Astrocyte (in vitro differentiated cells and primary cell): ENCODE data around the gene SIGLEC15. TPM values are rescaled to one million over a fixed set of nuclear protein-coding genes. Genes with fewer than 3 reads are reported as not detected.

Source experiments
- DNase-seq: peaks from one replicate; pipeline ENCODE4 v3.0.0-alpha.2; 2010; ENCODE audit warnings: low read depth
- FAIRE-seq: peaks from 2 replicates; lab custom pipeline; 2011; peaks lifted over from hg19 to GRCh38; lab: Jason Lieb, UNC
- H2AFZ ChIP-seq: 2 replicates; pipeline ENCODE4 v1.6.0; 2012; ENCODE audit warnings: low read depth, low read length, inconsistent platforms
- H3K27ac ChIP-seq: 2 replicates; pipeline ENCODE4 v1.5.1; 2011; ENCODE audit warnings: low read depth, low read length, inconsistent platforms
- H3K27me3 ChIP-seq: 2 replicates; pipeline ENCODE4 v1.6.0; 2011; ENCODE audit warnings: low read length, inconsistent platforms; ENCODE audit not compliant: insufficient read depth
- H3K36me3 ChIP-seq: 2 replicates; pipeline ENCODE4 v1.5.1; 2011; ENCODE audit warnings: low read length, inconsistent platforms; ENCODE audit not compliant: insufficient read depth
- H3K4me1 ChIP-seq: 2 replicates; pipeline ENCODE4 v1.5.1; 2011; ENCODE audit warnings: low read length, inconsistent platforms; ENCODE audit not compliant: insufficient read depth
- H3K4me2 ChIP-seq: 2 replicates; pipeline ENCODE4 v1.6.0; 2012; ENCODE audit warnings: low read length, inconsistent platforms
- H3K4me3 ChIP-seq: 2 replicates; pipeline ENCODE4 v1.5.1; 2011; ENCODE audit warnings: low read depth, mild to moderate bottlenecking, low read length, inconsistent platforms; ENCODE audit not compliant: insufficient read depth
- H3K79me2 ChIP-seq: 2 replicates; pipeline ENCODE4 v1.6.0; 2012; ENCODE audit warnings: mild to moderate bottlenecking, low read length, inconsistent platforms; ENCODE audit not compliant: insufficient read depth
- H3K9ac ChIP-seq: 2 replicates; pipeline ENCODE4 v1.6.0; 2012; ENCODE audit warnings: mild to moderate bottlenecking, low read length, inconsistent platforms
- H3K9me3 ChIP-seq: 2 replicates; pipeline ENCODE4 v1.5.1; 2012; ENCODE audit warnings: low read depth, mild to moderate bottlenecking, low read length, inconsistent platforms; ENCODE audit not compliant: insufficient read depth
- H4K20me1 ChIP-seq: 2 replicates; pipeline ENCODE4 v1.6.0; 2012; ENCODE audit warnings: low read length, inconsistent platforms; ENCODE audit not compliant: insufficient read depth
- H3K27ac Mint-ChIP-seq: one replicate; pipeline ENCODE4 v1.8.0; 2021; ENCODE audit warnings: mild to moderate bottlenecking, mixed read lengths; ENCODE audit not compliant: unreplicated experiment
- H3K27me3 Mint-ChIP-seq: one replicate; pipeline ENCODE4 v1.8.0; 2021; ENCODE audit warnings: low read depth, mixed read lengths; ENCODE audit not compliant: unreplicated experiment
- H3K36me3 Mint-ChIP-seq: one replicate; pipeline ENCODE4 v1.8.0; 2021; ENCODE audit warnings: low read depth, mixed read lengths; ENCODE audit not compliant: unreplicated experiment
- H3K4me1 Mint-ChIP-seq: one replicate; pipeline ENCODE4 v1.8.0; 2021; ENCODE audit warnings: low read depth, mixed read lengths; ENCODE audit not compliant: unreplicated experiment
- H3K4me3 Mint-ChIP-seq: one replicate; pipeline ENCODE4 v1.8.0; 2021; ENCODE audit warnings: mild to moderate bottlenecking, moderate library complexity, mixed read lengths; ENCODE audit not compliant: unreplicated experiment
- H3K9me3 Mint-ChIP-seq: one replicate; pipeline ENCODE4 v1.8.0; 2021; ENCODE audit warnings: mild to moderate bottlenecking, mixed read lengths; ENCODE audit not compliant: unreplicated experiment
- EZH2 ChIP-seq: IDR thresholded peaks from 2 replicates; pipeline ENCODE4 v1.6.1; 2012; ENCODE audit warnings: mild to moderate bottlenecking, low read length, inconsistent platforms; ENCODE audit not compliant: insufficient read depth
- total RNA-seq: library from RNA; stranded (reverse); gene quantifications from 2 replicates; pipeline ENCODE4 v1.2.1, GENCODE V29; 2021
- TF ChIP-seq, protein P1 (sequence below): IDR thresholded peaks from 2 replicates; pipeline ENCODE4 v1.5.1; 2011; ENCODE audit warnings: low read depth, mild to moderate bottlenecking, inconsistent platforms, low read length, moderate library complexity; ENCODE audit not compliant: insufficient read depth

SIGLEC15 gene
- total RNA-seq, 1 donor from 2014 or later: 0.27 TPM

- no peak overlapping the region for H3K9ac ChIP-seq
- H3K36me3 ChIP-seq: peaks cover 61% of the 10 kb centered on the region
- H3K4me1 Mint-ChIP-seq: no peaks in the 10 kb centered on the region
- DNase-seq (no peak), FAIRE-seq (no peak)
- no peak overlapping the region for H3K4me3 ChIP-seq
- H3K4me2 ChIP-seq: no peak overlapping the region
- H3K27me3 Mint-ChIP-seq: no peaks in the 10 kb centered on the region
- H3K4me3 Mint-ChIP-seq: no peak overlapping the region
- H3K79me2 ChIP-seq: no peaks in the 10 kb centered on the region
- H3K36me3 Mint-ChIP-seq: peaks cover 32% of the 10 kb centered on the region
- H3K27ac Mint-ChIP-seq: no peak overlapping the region
- H3K9me3 Mint-ChIP-seq: no peaks in the 10 kb centered on the region
- TF ChIP-seq, protein P1, sequence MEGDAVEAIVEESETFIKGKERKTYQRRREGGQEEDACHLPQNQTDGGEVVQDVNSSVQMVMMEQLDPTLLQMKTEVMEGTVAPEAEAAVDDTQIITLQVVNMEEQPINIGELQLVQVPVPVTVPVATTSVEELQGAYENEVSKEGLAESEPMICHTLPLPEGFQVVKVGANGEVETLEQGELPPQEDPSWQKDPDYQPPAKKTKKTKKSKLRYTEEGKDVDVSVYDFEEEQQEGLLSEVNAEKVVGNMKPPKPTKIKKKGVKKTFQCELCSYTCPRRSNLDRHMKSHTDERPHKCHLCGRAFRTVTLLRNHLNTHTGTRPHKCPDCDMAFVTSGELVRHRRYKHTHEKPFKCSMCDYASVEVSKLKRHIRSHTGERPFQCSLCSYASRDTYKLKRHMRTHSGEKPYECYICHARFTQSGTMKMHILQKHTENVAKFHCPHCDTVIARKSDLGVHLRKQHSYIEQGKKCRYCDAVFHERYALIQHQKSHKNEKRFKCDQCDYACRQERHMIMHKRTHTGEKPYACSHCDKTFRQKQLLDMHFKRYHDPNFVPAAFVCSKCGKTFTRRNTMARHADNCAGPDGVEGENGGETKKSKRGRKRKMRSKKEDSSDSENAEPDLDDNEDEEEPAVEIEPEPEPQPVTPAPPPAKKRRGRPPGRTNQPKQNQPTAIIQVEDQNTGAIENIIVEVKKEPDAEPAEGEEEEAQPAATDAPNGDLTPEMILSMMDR: no peak
- no peak for TF ChIP-seq EZH2
- no peaks in the 10 kb centered on the region for H3K27me3 ChIP-seq
- H3K4me1 ChIP-seq: no peaks in the 10 kb centered on the region
- H2AFZ ChIP-seq: no peak overlapping the region
- H3K27ac ChIP-seq: no peak overlapping the region
- H4K20me1 ChIP-seq: no peaks in the 10 kb centered on the region
- H3K9me3 ChIP-seq: no peaks in the 10 kb centered on the region
These were observed 36.5 kb downstream of the SIGLEC15 start for GRCh38 chr18:45861926-45862325.

DNA sequence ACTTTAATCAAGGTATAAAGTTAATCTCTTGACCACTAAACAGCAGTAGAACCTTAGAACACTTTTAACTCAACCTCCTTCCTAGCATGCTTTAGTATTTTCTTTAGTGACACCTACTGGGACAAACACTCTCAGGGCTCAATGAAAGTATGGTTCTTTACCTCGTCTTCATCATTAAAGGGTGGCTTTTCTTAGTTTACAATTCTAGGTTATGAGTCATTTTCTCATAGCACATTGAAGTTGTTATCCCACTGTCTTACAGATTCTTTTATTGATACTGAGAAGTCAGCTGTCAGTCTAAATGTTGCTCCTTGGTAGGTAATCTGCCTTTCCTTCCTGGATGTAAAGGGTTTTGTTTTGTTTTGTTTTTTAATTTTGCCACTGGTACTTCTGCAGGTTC lies 38.0 kb downstream of the SIGLEC15 start:
- H3K4me1 Mint-ChIP-seq: no peaks in the 10 kb centered on the region
- Histone ChIP-seq H2AFZ (no peak overlapping the region), H4K20me1 (no peaks in the 10 kb centered on the region), H3K4me2 (no peak overlapping the region), H3K4me1 (no peaks in the 10 kb centered on the region), H3K36me3 (peaks cover 58% of the 10 kb centered on the region), H3K9me3 (no peaks in the 10 kb centered on the region), H3K4me3 (no peak overlapping the region), H3K79me2 (no peaks in the 10 kb centered on the region), H3K27ac (no peak overlapping the region), H3K27me3 (no peaks in the 10 kb centered on the region), H3K9ac (no peak overlapping the region)
- peaks cover 27% of the 10 kb centered on the region for H3K36me3 Mint-ChIP-seq
- H3K27ac Mint-ChIP-seq: no peak overlapping the region
- H3K9me3 Mint-ChIP-seq: no peaks in the 10 kb centered on the region
- FAIRE-seq: no peak
- TF ChIP-seq, protein P1: no peak
- TF ChIP-seq EZH2: no peak
- H3K27me3 Mint-ChIP-seq: no peaks in the 10 kb centered on the region
- H3K4me3 Mint-ChIP-seq: no peak overlapping the region
- DNase-seq: no peak

DNA sequence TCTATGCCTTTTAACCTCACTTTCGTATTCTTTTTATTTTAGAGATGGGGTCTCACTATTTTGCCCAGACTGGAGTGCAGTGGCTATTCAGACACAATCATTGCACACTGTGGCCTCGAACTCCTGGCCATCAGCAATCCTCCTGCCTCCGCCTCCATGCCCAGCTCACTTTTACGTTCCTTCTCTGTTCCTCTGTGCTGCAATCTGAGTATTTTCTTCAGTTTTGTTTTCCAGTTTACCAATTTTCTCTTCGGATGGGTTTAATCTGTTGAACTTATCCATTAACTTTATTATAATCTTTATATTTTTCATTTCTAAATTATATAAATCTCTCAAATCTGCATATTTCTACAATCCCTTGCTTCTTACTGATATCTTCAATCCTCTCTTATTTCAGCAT lies 38.6 kb downstream of the SIGLEC15 start:
- DNase-seq: no peak
- Histone ChIP-seq H3K9ac (no peak overlapping the region), H3K36me3 (peaks cover 52% of the 10 kb centered on the region), H2AFZ (no peak overlapping the region), H3K4me1 (no peaks in the 10 kb centered on the region), H3K9me3 (no peaks in the 10 kb centered on the region), H4K20me1 (no peaks in the 10 kb centered on the region), H3K27ac (no peak overlapping the region), H3K4me2 (no peak overlapping the region), H3K79me2 (no peaks in the 10 kb centered on the region), H3K27me3 (no peaks in the 10 kb centered on the region), H3K4me3 (no peak overlapping the region)
- Mint-ChIP-seq H3K27me3 (no peaks in the 10 kb centered on the region), H3K9me3 (no peaks in the 10 kb centered on the region), H3K27ac (no peak overlapping the region), H3K36me3 (peaks cover 21% of the 10 kb centered on the region), H3K4me3 (no peak overlapping the region), H3K4me1 (no peaks in the 10 kb centered on the region)
- no peak for FAIRE-seq
- TF ChIP-seq EZH2: no peak
- TF ChIP-seq, protein P1: no peak
